ENCODE data around the gene ANKHD1. TPM values are rescaled to one million over a fixed set of nuclear protein-coding genes. Genes with fewer than 3 reads are reported as not detected.
"Not testable (repeated sequence)": the region's sequence is repeated elsewhere in the genome, so short reads cannot be mapped to it uniquely, and the experiment has no call there.

Gene ANKHD1
- total and polyA plus RNA-seq, 8 donors: 56.0 to 77.7 (median 64.0) TPM

DNA sequence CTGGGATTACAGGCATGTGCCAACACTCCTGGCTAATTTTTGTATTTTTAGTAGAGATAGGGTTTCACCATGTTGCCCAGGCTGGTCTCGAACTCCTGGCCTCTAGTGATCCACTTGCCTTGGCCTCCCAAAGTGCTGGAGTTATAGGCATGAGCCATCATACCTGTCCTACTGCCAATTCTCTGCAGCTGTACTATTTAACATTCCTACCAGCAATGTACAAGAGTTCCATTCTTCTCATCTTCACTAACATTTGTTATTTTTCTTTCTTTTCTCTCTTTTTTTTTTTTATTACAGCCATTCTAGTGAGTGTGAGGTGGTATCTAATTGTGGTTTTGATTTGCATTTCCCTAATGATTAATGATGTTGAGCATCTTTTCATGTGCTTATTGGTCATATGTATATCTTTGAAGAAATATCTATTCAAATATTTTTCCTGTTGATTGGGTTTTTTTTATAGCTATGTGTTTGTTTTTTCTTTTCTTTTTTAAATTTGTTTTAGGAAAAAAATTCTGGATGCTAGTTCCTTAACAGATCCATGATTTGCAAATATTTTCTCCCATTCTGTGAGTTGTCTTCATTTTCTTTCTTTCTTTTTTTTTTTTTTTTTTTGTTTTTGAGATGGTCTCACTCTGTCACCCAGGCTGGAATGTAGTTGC lies 17.4 kb downstream of the ANKHD1 start:
- intact Hi-C loops (cut with DNase I): no loop called here
- no peak for DNase-seq
- TF ChIP-seq, protein P1, sequence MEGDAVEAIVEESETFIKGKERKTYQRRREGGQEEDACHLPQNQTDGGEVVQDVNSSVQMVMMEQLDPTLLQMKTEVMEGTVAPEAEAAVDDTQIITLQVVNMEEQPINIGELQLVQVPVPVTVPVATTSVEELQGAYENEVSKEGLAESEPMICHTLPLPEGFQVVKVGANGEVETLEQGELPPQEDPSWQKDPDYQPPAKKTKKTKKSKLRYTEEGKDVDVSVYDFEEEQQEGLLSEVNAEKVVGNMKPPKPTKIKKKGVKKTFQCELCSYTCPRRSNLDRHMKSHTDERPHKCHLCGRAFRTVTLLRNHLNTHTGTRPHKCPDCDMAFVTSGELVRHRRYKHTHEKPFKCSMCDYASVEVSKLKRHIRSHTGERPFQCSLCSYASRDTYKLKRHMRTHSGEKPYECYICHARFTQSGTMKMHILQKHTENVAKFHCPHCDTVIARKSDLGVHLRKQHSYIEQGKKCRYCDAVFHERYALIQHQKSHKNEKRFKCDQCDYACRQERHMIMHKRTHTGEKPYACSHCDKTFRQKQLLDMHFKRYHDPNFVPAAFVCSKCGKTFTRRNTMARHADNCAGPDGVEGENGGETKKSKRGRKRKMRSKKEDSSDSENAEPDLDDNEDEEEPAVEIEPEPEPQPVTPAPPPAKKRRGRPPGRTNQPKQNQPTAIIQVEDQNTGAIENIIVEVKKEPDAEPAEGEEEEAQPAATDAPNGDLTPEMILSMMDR (IDR thresholded peaks at IDR 0.05): no peak
- no peak for FAIRE-seq
- peaks cover 0 to 18% (median 8%) of the 10 kb centered on the region in 3 donors for H3K4me1 ChIP-seq
- 88 to 94% methylated on average over 1 of the region's 1 CpG for WGBS, 2 donors
- H3K4me3 ChIP-seq: no peak overlapping the region
- no peaks in the 10 kb centered on the region for H3K27me3 ChIP-seq
- H3K27ac ChIP-seq: no peak overlapping the region
- ATAC-seq: no peak
- H3K36me3 ChIP-seq: no peaks in the 10 kb centered on the region
- no peaks in the 10 kb centered on the region for H3K9me3 ChIP-seq

DNA sequence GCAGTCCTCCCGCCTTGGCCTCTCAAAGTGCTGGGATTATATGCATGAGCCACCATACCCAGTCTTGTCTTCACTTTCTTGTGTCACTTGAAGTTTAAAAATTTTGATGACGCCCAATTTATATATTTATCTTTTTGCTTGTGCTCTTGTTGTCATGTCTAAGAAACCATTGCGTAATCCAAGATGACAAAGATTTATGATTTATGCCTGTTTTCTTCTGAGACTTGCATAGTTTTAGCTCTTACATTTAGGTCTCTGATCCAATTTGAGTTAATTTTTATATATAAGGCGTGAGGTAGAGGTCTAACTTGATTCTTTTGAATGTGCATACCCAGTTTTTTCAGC lies 18.6 kb downstream of the ANKHD1 start:
- WGBS, 2 donors: 93% methylated on average over 4 of the region's 4 CpGs
- Histone ChIP-seq H3K4me3 (no peak overlapping the region), H3K4me1 (peaks cover 0 to 18% (median 8%) of the 10 kb centered on the region in 3 donors), H3K36me3 (no peaks in the 10 kb centered on the region), H3K27ac (no peak overlapping the region), H3K9me3 (no peaks in the 10 kb centered on the region), H3K27me3 (no peaks in the 10 kb centered on the region)
- intact Hi-C loops (cut with DNase I): no loop called here
- no peak for ATAC-seq
- no peak for DNase-seq
- no peak for FAIRE-seq
- TF ChIP-seq, protein P1 (IDR thresholded peaks at IDR 0.05): no peak

DNA sequence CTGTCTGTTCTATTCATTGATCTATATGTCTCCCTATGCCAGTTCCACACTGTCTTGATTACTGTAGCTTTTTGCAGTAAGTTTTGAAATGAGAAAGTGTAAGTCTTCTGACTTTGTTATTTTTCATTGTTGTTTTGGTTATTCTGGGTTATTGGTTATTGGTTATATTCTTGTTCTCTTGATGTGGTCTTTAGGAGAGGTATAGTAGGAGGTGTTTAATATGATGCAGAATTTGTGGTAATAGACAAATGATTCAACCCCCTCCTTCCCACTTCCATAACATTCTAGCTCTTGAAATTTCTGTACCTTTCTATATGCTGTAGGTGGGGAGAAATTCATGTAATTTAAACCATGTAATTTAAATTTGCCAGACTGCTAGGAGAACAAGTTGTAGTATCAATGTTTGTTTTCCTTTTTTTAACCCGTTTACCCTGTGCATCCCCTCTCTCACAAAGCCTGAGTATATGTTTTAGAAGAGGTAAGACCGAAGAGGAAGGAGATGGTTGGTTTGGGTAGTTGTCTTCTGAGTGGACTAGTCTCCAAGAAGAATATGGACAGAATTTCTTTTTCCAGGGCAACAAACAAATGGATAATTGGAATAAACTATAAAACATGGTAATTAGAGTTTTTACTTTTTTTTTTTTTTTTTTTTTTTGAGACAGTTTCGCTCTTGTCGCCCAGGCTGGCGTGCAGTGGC lies 19.2 kb downstream of the ANKHD1 start:
- FAIRE-seq: no peak
- 78 to 80% methylated on average over 5 of the region's 5 CpGs for WGBS, 2 donors
- Histone ChIP-seq H3K27ac (no peak overlapping the region), H3K36me3 (no peaks in the 10 kb centered on the region), H3K27me3 (no peaks in the 10 kb centered on the region), H3K4me1 (peaks cover 0 to 18% (median 8%) of the 10 kb centered on the region in 3 donors), H3K4me3 (no peak overlapping the region), H3K9me3 (no peaks in the 10 kb centered on the region)
- TF ChIP-seq, protein P1 (IDR thresholded peaks at IDR 0.05): no peak
- intact Hi-C loops (cut with DNase I): no loop called here
- ATAC-seq: no peak
- no peak for DNase-seq

DNA sequence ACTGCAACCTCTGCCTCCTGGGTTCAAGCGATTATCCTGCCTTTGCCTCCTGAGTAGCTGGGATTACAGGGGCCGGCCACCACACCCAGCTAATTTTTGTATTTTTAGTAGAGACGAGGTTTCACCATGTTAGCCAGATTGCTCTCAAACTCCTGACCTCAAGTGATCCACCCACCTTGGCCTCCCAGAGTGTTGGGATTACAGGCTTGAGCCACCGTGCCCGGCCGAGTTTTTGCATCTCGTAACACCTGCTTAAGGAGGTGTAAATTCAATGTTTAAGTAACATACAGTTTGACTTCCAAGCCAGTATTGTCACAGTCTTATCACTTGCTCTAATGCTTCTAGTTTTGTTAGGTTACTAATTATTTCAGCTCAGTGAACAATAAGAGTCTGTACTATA lies 19.7 kb downstream of the ANKHD1 start:
- H3K4me3 ChIP-seq; H3K27me3 ChIP-seq; DNase-seq; intact Hi-C loops (cut with DNase I); FAIRE-seq; H3K9me3 ChIP-seq; H3K36me3 ChIP-seq; H3K27ac ChIP-seq: not testable (repeated sequence)
- peak in 1 of 4 donors; percentile 24 for ATAC-seq
- WGBS, 2 donors: 51 to 52% methylated on average over 7 of the region's 7 CpGs
- peaks cover 0 to 18% (median 8%) of the 10 kb centered on the region in 3 donors for H3K4me1 ChIP-seq

DNA sequence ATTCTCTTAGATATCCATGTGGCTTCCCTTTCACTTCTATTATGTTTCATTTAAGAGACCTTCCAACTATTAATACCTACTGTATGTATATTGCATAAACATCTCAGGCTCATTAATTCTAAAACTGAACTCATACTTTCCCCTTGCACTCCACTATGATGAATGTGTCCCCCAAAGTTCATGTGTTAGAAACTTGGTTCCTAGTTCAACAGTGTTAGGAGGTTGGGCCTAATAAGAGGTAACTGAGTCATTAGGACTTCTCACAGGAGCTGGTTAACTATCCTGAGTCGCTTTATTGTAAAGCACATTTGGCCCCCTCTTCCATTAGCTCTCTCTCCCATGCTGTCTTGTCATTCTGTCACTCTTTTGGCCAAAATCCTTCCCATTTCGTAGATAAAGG lies 22.0 kb downstream of the ANKHD1 start:
- Histone ChIP-seq H3K27me3 (no peaks in the 10 kb centered on the region), H3K9me3 (no peaks in the 10 kb centered on the region), H3K27ac (no peak overlapping the region), H3K36me3 (no peaks in the 10 kb centered on the region), H3K4me1 (peaks cover 0 to 18% (median 8%) of the 10 kb centered on the region in 3 donors), H3K4me3 (no peak overlapping the region)
- WGBS, 2 donors: 82 to 91% methylated on average over 2 of the region's 2 CpGs
- no peak for DNase-seq
- intact Hi-C loops (cut with DNase I): no loop called here
- no peak for ATAC-seq
- no peak for FAIRE-seq
- TF ChIP-seq, protein P1 (IDR thresholded peaks at IDR 0.05): no peak

All from pancreas (tissue), 10 donors.